Mesodermal cell (in vitro differentiated cells): Measurements from ENCODE around the gene CEP192.
A peak's percentile ranks its signal among the peaks of the same experiment; 100 is the strongest.

Source experiments
- H3K27ac ChIP-seq: 2 replicates; pipeline ENCODE4 v1.7.0; 2013; ENCODE audit warnings: mild to moderate bottlenecking, low read depth, low read length, moderate library complexity; ENCODE audit not compliant: severe bottlenecking
- H3K36me3 ChIP-seq: 2 replicates; pipeline ENCODE4 v1.7.1; 2013; ENCODE audit warnings: mild to moderate bottlenecking, low read length, moderate library complexity; ENCODE audit not compliant: control insufficient read depth, insufficient read depth
- H3K4me1 ChIP-seq: one replicate; pipeline ENCODE4 v1.7.1; 2013; ENCODE audit warnings: mild to moderate bottlenecking, low read length; ENCODE audit not compliant: insufficient read depth, control insufficient read depth, poor library complexity, severe bottlenecking
- H3K4me3 ChIP-seq: 2 replicates; pipeline ENCODE4 v1.7.0; 2013; ENCODE audit warnings: low read length, control low read depth, mild to moderate bottlenecking; ENCODE audit not compliant: insufficient read depth, poor library complexity, severe bottlenecking; ENCODE audit errors: extremely low read depth
- H3K9me3 ChIP-seq: 2 replicates; pipeline ENCODE4 v1.7.1; 2013; ENCODE audit warnings: mild to moderate bottlenecking, low read length, moderate library complexity; ENCODE audit not compliant: control insufficient read depth
- WGBS, 2 experiments: methylation state at CpG; one replicate each; pipeline ENCODE4 v1.1.5; 2013; ENCODE audit warnings: missing lambda C conversion rate in 2 of 2; ENCODE audit not compliant: insufficient coverage in 2 of 2; 5-methylcytosine and 5-hydroxymethylcytosine counted together

CEP192 gene

GRCh38 chr18:13007248-13007560 lies 16.0 kb downstream of the CEP192 start:
- Histone ChIP-seq H3K4me1 (no peaks in the 10 kb centered on the region), H3K27ac (no peak overlapping the region), H3K4me3 (no peak overlapping the region), H3K36me3 (peaks cover 75% of the 10 kb centered on the region), H3K9me3 (no peaks in the 10 kb centered on the region)
- whole genome bisulfite sequencing, 2 experiments, result no CpG with 5 or more reads among the region's 2 CpGs

- 95 to 100% methylated on average over 4 to 5 of the region's 5 CpGs for WGBS, 2 experiments
- Histone ChIP-seq H3K27ac (no peak overlapping the region), H3K9me3 (no peaks in the 10 kb centered on the region), H3K4me3 (no peak overlapping the region), H3K36me3 (peaks cover 95% of the 10 kb centered on the region), H3K4me1 (no peaks in the 10 kb centered on the region)
Measured at GRCh38 chr18:13011719-13012118, 20.6 kb downstream of the CEP192 start.

GRCh38 chr18:13014232-13014631 lies 23.1 kb downstream of the CEP192 start:
- WGBS, 2 experiments, result 90 to 100% methylated on average over 2 of the region's 2 CpGs
- Histone ChIP-seq H3K27ac (no peak overlapping the region), H3K4me3 (no peak overlapping the region), H3K9me3 (no peaks in the 10 kb centered on the region), H3K36me3 (peaks cover 89% of the 10 kb centered on the region), H3K4me1 (no peaks in the 10 kb centered on the region)

GRCh38 chr18:13014818-13015217 lies 23.7 kb downstream of the CEP192 start:
- H3K4me1 ChIP-seq, result no peaks in the 10 kb centered on the region
- peaks cover 88% of the 10 kb centered on the region for H3K36me3 ChIP-seq
- H3K4me3 ChIP-seq, result no peak overlapping the region
- no peak overlapping the region for H3K27ac ChIP-seq
- H3K9me3 ChIP-seq, result no peaks in the 10 kb centered on the region
- 100% methylated on average over 1 to 4 of the region's 4 CpGs for WGBS, 2 experiments

GRCh38 chr18:13017247-13017875 lies 26.2 kb downstream of the CEP192 start:
- Histone ChIP-seq H3K36me3 (peaks cover 80% of the 10 kb centered on the region), H3K4me1 (no peaks in the 10 kb centered on the region), H3K9me3 (no peaks in the 10 kb centered on the region), H3K27ac (no peak overlapping the region), H3K4me3 (no peak overlapping the region)
- no CpG with 5 or more reads among the region's 2 CpGs for WGBS, 2 experiments

- Histone ChIP-seq H3K27ac (no peak overlapping the region), H3K36me3 (peaks cover 73% of the 10 kb centered on the region), H3K4me1 (no peaks in the 10 kb centered on the region), H3K4me3 (no peak overlapping the region), H3K9me3 (no peaks in the 10 kb centered on the region)
- WGBS, 2 experiments, result no CpG with 5 or more reads among the region's 2 CpGs
Measured at GRCh38 chr18:13018374-13018773, 27.2 kb downstream of the CEP192 start.

GRCh38 chr18:13019301-13019700 lies 28.1 kb downstream of the CEP192 start:
- 83% methylated on average over 1 of the region's 3 CpGs; no CpG with 5 or more reads in 1 of the 2 experiments for WGBS, 2 experiments
- Histone ChIP-seq H3K4me1 (no peaks in the 10 kb centered on the region), H3K4me3 (no peak overlapping the region), H3K27ac (no peak overlapping the region), H3K9me3 (no peaks in the 10 kb centered on the region), H3K36me3 (peaks cover 68% of the 10 kb centered on the region)

- H3K4me1 ChIP-seq, result no peaks in the 10 kb centered on the region
- H3K27ac ChIP-seq, result no peak overlapping the region
- peaks cover 56% of the 10 kb centered on the region for H3K36me3 ChIP-seq
- no peak overlapping the region for H3K4me3 ChIP-seq
- H3K9me3 ChIP-seq, result no peaks in the 10 kb centered on the region
Measured at GRCh38 chr18:13022644-13023043, 31.5 kb downstream of the CEP192 start.

GRCh38 chr18:13025233-13025632 lies 34.1 kb downstream of the CEP192 start:
- 100% methylated on average over 2 of the region's 2 CpGs; no CpG with 5 or more reads in 1 of the 2 experiments for WGBS, 2 experiments
- peaks cover 63% of the 10 kb centered on the region for H3K36me3 ChIP-seq
- H3K4me1 ChIP-seq, result no peaks in the 10 kb centered on the region
- no peak overlapping the region for H3K4me3 ChIP-seq
- no peak overlapping the region for H3K27ac ChIP-seq
- H3K9me3 ChIP-seq, result no peaks in the 10 kb centered on the region

- no peaks in the 10 kb centered on the region for H3K4me1 ChIP-seq
- H3K36me3 ChIP-seq, result peaks cover 67% of the 10 kb centered on the region
- peak overlapping the region; percentile 31 for H3K27ac ChIP-seq
- H3K4me3 ChIP-seq, result no peak overlapping the region
- no peaks in the 10 kb centered on the region for H3K9me3 ChIP-seq
- 80 to 95% methylated on average over 2 of the region's 3 CpGs for WGBS, 2 experiments
Measured at GRCh38 chr18:13026583-13027270, 35.6 kb downstream of the CEP192 start.

GRCh38 chr18:13028869-13029268 lies 37.7 kb downstream of the CEP192 start:
- H3K4me3 ChIP-seq, result no peak overlapping the region
- H3K36me3 ChIP-seq, result peaks cover 76% of the 10 kb centered on the region
- WGBS, 2 experiments, result 90% methylated on average over 2 of the region's 2 CpGs; no CpG with 5 or more reads in 1 of the 2 experiments
- H3K4me1 ChIP-seq, result no peaks in the 10 kb centered on the region
- H3K27ac ChIP-seq, result no peak overlapping the region
- no peaks in the 10 kb centered on the region for H3K9me3 ChIP-seq
